PFSK-1 (cell line): ENCODE results near the gene HRH3.

ENCODE experiments used
- FOXP2 ChIP-seq: optimal IDR thresholded peaks from 2 replicates; pipeline ENCODE3; 2011; ENCODE audit warnings: borderline replicate concordance, control low read depth, inconsistent platforms; ENCODE audit not compliant: insufficient read depth; ENCODE audit errors: extremely low read length, extremely low read depth
- POLR2AphosphoS5 ChIP-seq: IDR thresholded peaks from 2 replicates; pipeline ENCODE4 v1.6.1; 2012; ENCODE audit warnings: low read depth, mild to moderate bottlenecking, control low read depth, low read length, moderate library complexity
- SIN3A ChIP-seq: IDR thresholded peaks from 2 replicates; pipeline ENCODE4 v1.6.1; 2012; ENCODE audit warnings: mild to moderate bottlenecking, low read length, moderate library complexity, borderline replicate concordance; ENCODE audit not compliant: insufficient read depth
- TAF1 ChIP-seq: IDR thresholded peaks from 2 replicates; pipeline ENCODE4 v1.6.1; 2012; ENCODE audit warnings: low read length, control low read depth, borderline replicate concordance; ENCODE audit not compliant: insufficient read depth
- TF ChIP-seq, protein P1 (sequence below), 2 experiments: IDR thresholded peaks; 2 replicates each; pipeline versions ENCODE4 v1.6.1 to v1.8.0; 2011 to 2012; ENCODE audit warnings: low read depth in 2 of 2, low read length in 2 of 2, control low read depth in 1 of 2, inconsistent platforms in 1 of 2, mild to moderate bottlenecking in 1 of 2, moderate library complexity in 1 of 2; ENCODE audit not compliant: insufficient read depth in 1 of 2

The HRH3 gene

GRCh38 chr20:62228982-62229545 lies 9.0 kb upstream of the HRH3 start:
- TF ChIP-seq SIN3A (no peak), POLR2AphosphoS5 (no peak), TAF1 (no peak), FOXP2 (no peak)
- TF ChIP-seq, protein P1, sequence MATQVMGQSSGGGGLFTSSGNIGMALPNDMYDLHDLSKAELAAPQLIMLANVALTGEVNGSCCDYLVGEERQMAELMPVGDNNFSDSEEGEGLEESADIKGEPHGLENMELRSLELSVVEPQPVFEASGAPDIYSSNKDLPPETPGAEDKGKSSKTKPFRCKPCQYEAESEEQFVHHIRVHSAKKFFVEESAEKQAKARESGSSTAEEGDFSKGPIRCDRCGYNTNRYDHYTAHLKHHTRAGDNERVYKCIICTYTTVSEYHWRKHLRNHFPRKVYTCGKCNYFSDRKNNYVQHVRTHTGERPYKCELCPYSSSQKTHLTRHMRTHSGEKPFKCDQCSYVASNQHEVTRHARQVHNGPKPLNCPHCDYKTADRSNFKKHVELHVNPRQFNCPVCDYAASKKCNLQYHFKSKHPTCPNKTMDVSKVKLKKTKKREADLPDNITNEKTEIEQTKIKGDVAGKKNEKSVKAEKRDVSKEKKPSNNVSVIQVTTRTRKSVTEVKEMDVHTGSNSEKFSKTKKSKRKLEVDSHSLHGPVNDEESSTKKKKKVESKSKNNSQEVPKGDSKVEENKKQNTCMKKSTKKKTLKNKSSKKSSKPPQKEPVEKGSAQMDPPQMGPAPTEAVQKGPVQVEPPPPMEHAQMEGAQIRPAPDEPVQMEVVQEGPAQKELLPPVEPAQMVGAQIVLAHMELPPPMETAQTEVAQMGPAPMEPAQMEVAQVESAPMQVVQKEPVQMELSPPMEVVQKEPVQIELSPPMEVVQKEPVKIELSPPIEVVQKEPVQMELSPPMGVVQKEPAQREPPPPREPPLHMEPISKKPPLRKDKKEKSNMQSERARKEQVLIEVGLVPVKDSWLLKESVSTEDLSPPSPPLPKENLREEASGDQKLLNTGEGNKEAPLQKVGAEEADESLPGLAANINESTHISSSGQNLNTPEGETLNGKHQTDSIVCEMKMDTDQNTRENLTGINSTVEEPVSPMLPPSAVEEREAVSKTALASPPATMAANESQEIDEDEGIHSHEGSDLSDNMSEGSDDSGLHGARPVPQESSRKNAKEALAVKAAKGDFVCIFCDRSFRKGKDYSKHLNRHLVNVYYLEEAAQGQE (IDR thresholded peaks at IDR 0.05; ENCODE audit: insufficient read depth in 1 of 2, low read depth in 2 of 2, low read length in 2 of 2), result no peak

DNA sequence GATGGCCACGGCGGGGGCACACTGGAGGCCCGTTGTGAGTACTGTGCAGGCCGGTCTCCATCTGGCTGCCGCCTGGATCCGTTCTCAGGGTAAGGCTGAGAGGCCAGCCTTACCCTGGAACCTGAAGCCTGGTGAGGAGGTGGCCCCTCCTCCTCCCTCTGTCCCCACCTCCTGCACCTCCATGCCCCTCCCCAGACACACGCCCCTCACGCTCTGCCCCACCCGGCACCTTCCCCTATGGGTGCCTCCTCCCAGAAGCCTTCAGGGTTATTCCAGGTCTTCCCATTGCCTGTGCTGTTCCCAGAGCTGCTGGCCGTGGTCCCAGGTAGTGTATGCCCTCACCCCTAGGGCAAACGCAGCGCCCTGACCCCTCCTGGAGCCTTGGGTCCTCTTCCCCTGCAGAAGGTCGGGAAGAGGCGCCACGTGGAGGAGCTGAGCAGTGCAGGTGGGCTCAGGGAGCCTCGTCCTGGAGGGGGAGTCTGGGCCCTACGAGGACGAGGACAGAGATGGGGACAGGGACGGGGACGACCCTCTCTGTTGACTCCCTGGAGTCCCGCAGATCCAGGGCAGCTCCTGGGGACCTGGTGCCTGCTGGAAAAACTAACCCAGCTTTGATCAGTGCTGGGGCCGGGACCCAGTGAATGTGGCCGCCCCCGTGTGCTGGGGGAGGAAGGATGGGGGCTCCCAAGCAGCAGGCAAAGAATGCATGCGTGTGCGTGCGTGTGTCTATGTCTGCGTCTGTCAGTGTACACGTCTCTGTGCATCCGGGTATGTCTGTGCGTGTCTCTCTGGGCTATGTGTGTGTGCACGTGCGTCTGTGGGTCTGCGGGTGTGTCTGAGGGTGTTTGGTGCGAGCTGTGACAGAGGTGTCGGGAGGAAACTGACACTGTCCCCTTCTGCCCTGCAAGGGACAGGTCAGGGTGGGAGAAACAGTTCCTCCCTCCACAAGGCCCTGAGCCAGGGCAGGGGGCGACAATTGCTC lies 8.2 kb upstream of the HRH3 start:
- TF ChIP-seq TAF1 (no peak), FOXP2 (no peak), POLR2AphosphoS5 (no peak), SIN3A (no peak)
- TF ChIP-seq, protein P1 (IDR thresholded peaks at IDR 0.05; ENCODE audit: insufficient read depth in 1 of 2, low read depth in 2 of 2, low read length in 2 of 2), result no peak

GRCh38 chr20:62227591-62227976 lies 7.5 kb upstream of the HRH3 start:
- TF ChIP-seq, protein P1 (IDR thresholded peaks at IDR 0.05; ENCODE audit: insufficient read depth in 1 of 2, low read depth in 2 of 2, low read length in 2 of 2), result no peak
- no peak for TF ChIP-seq POLR2AphosphoS5
- TF ChIP-seq SIN3A, result no peak
- no peak for TF ChIP-seq FOXP2
- no peak for TF ChIP-seq TAF1

DNA sequence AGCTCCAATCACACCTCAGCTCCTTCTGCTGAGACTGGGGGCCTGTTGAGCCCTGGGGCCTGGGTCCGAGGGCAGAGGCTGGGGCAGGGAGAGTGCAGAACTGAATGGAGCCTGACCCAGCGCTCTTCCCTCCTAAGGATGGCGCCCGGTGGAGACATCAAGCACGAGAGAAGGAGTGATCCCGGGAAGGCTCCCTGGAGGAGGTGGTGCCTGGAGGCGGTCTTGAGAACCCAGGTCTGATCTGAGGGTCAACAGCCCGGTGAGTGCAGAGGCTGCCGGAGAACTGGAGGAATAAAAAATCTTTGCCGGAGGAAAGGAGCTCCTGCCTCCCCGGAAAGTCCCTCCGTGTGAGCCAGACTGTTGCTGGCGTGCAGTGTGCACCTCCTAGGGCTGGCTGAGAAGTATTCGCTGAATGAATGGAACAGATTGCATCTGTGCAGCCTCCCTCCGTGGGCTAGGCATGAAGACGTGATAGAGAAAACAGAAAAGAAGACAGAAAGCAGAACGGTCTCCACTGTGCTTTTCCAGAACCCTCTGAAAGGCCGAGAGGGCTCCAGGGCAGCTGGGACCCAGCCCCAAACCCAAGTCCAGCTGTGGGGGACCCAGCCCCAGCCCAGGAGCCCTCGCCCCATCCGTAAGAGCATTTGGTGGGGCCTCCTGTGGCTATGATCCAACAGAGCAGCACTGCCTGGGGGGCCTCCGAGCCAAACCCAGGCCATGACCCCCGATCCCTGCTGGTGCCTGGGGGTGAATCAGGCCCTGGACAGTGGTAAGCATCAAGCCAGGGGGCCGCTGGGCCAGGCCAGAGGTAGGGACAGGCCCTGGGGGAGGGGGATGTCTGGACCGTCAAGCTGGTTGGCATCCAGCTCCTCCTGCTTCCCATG lies 6.9 kb upstream of the HRH3 start:
- TF ChIP-seq, protein P1 (IDR thresholded peaks at IDR 0.05; ENCODE audit: insufficient read depth in 1 of 2, low read depth in 2 of 2, low read length in 2 of 2), result no peak
- TF ChIP-seq POLR2AphosphoS5, result no peak
- no peak for TF ChIP-seq SIN3A
- no peak for TF ChIP-seq FOXP2
- TF ChIP-seq TAF1, result no peak
